Suppressor macrophage treated with lipopolysaccharide for 4 hours (primary cell): Measurements from ENCODE around the gene TXNL1.
"Not testable (repeated sequence)": the region's sequence is repeated elsewhere in the genome, so short reads cannot be mapped to it uniquely, and the experiment has no call there.

Source experiments
- DNase-seq: peaks from one replicate; pipeline ENCODE4 v3.0.0-alpha.2; 2020

TXNL1 gene

GRCh38 chr18:56643381-56643780, 5.0 kb upstream of the TXNL1 start:
- no peak for DNase-seq

DNA sequence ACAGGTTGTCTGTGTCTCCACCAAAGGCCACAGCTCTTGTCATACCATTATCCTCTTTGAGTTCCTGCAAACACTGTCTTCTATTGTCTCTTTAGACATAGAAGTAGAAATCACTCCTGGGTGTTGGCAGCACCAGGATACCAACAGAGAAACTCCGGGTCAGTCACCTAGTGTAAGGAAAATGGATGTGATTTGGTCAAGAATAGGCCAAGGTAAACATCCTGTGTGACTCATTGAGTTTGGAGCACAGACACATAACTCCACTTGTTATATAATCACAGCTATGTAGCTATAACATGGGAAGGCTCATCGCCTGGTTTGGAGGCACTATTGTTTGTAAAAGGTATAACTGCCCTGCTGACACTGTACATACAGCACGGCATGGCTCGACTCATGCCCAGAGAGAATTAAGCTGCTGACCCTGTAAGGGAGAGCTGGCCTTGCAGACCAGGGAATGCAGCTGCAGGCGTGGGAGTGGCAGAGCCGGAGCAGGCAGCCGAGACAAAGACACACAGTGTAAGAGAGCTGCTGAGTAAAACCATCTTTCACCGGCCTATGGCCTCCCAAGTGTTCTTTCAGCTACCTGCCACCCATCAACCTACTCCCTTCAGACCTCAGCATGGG, 3.4 kb upstream of the TXNL1 start:
- no peak for DNase-seq

GRCh38 chr18:56639571-56639970, 1.2 kb upstream of the TXNL1 start:
- no peak for DNase-seq

- DNase-seq = no peak
These were observed 651 bp upstream of the TXNL1 start for GRCh38 chr18:56639104-56639381.

DNA sequence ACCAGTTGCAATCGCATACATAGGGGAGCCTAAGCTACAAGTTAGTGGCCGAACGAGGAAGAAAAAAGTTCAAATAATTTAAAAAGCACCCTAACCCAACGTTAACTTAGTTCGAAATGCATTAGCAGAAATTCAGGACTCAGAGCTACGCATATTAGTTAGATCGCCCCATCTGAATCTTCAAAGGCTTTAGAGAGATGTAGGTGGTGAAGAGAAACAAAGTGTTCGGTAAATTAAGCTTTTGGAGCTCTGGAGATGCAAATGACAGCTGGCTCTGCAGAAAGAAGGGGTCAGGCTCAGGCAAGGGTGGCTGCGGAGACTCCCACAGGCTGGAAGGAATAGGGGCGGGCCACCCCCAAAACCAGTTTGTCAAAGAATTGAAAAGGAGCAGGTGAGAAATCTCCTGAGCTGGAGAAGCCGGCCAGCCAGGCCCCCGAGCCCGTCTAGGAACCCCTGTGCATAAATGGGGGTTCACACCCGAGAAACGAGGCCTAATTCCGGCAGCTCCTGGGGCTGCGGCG, 621 bp downstream of the TXNL1 start:
- DNase-seq = no peak

DNA sequence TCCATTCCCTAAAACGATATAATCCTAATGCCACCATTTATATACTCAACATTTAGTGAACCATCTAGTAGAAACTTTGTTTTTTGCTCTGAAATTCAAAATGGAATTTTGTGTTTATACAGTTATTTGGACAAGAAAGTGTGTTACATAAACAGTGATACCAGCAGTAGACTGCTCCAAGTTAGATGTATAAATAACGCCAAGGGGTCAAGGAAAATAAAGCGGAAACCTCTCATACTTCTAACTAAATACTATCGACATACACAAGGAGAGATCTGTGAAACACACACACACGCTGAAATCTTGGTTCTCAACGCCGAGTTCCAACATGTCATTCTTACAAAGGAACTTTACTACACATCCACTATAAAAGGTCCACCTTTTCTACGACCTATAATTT, 1.2 kb downstream of the TXNL1 start:
- no peak for DNase-seq

DNA sequence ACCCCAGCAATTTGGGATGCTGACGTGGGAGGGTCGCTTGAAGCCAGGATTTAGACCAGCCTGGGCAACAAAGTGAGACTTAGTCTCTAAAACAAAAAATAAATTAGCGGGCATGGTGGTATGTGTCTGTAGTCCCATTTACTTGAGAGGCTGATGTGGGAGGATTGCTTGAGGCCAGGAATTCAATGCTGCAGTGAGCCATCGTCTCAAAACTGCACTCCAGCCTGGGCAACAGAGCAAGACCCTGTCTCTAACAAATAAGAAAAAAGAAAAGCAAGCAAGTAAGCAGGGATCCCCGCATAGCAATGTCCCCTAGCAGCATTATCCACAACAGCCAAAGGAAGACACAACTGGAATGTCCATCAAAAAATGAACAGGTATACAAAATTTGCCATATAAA, 3.4 kb downstream of the TXNL1 start:
- no peak for DNase-seq

GRCh38 chr18:56632070-56633022, 6.0 kb downstream of the TXNL1 start:
- no peak for DNase-seq

DNA sequence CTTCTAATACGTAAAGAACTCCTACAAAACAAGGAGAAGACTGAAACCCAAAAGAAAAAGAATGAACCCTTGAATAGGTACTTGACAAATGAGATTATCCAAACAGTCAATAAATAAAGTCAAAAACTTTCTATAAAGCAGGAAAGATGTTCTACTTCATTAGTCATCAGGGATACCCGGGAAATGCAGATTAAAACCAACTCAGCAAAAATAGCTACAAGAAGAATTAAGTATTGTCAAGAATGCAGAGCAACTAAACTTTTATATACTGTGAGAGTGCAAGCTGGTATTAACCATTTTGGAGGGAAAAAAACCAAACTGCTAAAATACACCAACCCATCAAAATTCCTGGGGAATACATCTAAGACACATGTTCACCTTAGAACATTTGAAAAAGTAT, 10.4 kb downstream of the TXNL1 start:
- no peak for DNase-seq

DNA sequence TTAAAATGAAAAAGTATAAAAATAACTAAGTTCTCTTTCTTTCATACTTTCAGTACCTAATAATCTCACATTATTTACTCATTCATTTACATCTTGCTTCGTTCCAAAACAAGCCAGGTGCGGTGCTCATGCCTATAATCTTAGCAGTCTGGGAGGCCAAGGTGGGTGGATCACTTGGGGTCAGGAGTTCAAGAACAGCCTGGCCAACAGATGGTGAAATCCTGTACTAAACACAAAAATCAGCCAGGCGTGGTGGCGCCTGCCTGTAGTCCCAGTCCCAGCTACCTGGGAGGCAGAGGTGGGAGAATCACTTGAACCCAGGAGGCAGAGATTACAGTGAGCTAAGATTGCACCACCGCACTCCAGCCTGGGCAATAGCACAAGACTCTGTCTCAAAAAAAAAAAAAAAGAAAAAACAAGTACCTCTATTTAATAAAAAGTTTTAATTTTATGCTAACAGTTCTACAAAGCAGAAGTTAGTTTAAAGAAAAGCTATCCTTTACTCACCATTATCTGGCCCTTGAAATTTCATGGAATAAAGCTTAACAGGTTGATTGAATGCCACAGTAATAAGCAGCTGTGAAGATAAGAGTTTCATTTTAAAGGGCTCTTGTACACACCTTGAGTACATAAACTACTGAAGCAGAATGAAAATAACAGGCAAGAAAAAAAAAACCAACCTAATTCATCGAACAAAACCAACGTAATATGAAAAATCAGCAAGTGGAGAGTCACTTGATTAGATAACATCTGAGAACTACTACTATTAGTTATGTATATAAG, 22.5 kb downstream of the TXNL1 start:
- no peak for DNase-seq

DNA sequence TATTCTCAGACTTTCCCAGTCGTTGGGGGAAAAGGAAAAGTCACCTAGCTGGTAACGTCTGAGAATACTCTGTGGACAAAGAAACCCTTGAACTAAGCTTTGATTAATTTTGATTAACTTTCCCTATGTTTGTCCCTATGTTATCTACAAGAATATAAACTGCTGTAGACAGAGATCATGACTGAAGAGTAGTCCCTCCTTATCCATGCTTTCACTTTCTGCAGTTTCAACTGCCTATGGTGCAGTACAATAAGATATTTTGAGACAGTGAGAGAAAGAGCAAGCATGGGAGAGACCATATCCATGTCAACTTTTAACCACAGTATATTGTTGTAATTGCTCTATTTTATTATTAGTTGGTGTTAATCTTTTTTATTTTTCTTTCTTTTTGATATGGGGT, 31.8 kb downstream of the TXNL1 start:
- DNase-seq = no peak

GRCh38 chr18:56598422-56598821, 40.0 kb downstream of the TXNL1 start:
- DNase-seq = no peak

DNA sequence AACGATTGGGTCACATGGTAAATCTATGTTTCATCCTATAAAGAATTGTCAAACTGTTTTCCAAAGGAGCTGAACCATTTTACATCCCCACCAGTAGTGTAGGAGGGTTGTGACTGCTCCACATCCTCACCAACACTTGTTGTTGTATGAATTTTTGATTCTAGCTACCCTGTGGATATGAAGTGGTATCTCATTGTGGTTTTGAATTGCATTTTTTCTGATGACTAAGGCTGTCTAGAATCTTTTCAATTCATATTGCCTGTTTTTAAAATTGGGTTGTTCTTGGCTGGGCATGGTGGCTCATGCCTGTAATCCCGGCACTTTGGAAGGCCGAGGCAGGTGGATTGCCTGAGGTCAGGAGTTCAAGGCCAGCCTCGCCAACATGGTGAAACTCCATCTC, 44.5 kb downstream of the TXNL1 start:
- DNase-seq = no peak

DNA sequence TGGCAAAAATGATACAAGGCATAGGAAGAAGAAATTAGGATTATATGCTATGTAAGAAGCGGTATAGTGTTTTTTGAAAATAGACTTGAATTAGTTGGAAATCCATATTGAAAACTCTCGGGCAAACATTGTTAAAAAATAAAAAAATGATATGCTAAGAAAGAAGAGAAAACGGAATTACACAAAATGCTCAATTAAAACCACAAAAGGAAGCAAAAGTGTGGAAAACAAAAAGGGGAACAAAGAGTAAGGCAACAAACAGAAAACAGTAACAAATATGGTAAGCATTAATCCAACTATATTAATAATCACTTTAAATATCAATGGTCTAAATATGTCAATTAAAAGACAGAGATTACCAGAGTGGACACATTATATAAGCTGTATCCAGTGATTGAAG, 58.4 kb downstream of the TXNL1 start:
- peak; percentile 33 for DNase-seq

DNA sequence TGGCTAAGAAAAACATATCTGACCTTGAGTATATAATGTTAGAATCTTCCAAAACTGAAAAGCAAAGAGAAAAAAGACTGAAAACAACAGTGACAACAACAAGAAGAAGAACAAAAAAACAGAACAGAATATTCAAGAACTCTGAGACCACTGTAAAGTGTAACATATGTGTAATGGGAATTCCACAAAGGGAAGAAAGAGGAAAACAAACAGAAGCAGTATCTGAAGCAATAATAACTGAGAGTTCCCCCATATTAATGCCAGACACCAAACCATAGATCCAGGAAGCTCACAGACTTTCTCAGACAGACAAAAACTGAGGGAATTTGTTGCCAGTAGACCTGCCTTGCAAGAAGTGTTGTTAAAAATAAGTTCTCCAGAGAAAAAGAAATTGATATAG, 58.9 kb downstream of the TXNL1 start:
- peak; percentile 30 for DNase-seq

- no peak for DNase-seq
These were observed 61.4 kb downstream of the TXNL1 start for GRCh38 chr18:56576826-56577573.

GRCh38 chr18:56575819-56576663, 62.4 kb downstream of the TXNL1 start:
- peak; percentile 77 for DNase-seq

DNA sequence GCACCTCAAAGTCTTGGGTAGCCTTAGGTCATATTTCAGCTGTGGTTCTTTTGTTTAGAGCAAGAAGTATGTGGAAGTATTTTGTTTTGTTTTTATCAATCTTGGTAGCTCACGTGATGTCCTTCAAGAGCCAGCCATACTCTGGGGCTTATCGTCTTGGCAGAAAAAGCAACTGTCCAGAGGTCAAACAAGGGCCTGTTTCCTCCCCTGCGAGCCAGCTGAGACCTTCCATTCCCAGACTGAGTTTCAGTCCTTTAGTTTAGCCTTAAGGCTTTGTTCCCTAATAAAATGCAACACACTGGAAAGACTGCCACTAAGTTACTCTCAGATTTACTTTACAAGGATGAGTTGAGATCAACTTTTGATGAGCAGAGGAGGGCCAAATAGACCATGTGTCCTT, 63.5 kb downstream of the TXNL1 start:
- DNase-seq = no peak

- DNase-seq = not testable (repeated sequence)
These were observed 66.1 kb downstream of the TXNL1 start for GRCh38 chr18:56572267-56572666.

DNA sequence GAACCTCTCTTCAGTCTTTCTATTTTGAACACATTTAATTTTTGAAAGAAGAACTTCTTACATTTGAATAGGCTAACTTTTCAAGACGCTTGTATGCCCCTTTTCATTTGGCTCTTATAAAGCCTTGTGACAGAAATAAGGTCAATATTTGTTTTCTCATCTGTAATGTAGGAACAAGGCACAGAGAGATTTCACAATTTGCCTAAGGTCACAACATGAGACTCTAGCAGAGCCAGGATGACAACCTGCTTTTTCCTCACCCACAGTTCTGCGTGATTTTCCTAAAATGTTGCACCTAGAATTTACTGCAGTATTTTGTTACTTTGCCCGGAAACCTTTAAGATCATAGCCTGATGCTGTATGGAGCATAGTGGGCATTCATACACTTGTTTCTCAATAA, 67.4 kb downstream of the TXNL1 start:
- peak; percentile 36 for DNase-seq

GRCh38 chr18:56569416-56569815, 69.0 kb downstream of the TXNL1 start:
- peak; percentile 75 for DNase-seq

GRCh38 chr18:56568986-56569385, 69.4 kb downstream of the TXNL1 start:
- peak; percentile 84 for DNase-seq
